HG03442 (cell line): ENCODE data around the gene CIB4.

Experiments used
- ATAC-seq: cut with Tn5 transposase; IDR thresholded peaks from one replicate; pipeline ENCODE4 v1.9.1; 2021; ENCODE audit warnings: mild to moderate bottlenecking, moderate library complexity; ENCODE audit not compliant: unreplicated experiment

The CIB4 gene

DNA sequence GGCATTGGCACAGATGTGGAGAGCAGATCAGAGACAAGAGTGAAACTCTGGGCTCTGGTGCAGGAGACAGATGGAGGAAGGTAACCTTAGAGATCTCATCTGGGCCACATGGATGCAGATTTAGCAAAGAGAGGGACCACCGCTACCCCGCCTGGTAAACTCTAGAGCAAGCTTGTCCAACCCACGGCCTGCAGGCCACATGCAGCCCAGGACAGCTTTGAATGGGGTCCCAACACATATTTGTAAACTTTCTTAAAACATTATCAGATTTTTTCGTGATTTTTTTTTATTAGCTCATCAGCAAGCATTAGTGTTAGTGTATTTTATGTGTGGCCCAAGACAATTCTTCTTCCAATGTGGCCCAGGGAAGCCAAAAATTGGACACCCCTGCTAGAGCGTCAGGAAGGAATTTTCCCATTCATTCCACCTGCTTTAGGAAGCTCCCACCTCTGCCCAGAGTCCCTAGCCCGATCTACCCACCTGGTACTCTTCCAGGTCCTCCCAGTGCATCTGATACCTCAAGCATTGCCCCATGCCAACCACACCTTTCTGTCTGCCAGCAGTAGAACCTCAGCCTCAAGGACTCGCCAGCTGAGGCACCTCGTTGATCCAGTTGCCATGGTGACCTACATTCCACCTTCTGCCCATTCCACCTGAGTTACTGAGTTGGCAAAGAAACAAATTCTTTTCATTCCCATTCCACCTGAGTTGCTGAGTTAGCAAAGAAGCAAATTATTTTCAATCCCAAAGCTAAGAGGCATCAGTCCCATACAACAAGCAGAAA, at the start of gene CIB4:
CIB4 (minus strand) TSS at position 586 of the 784 bp plus-strand sequence; CDS start at position 534, 52 bp downstream.
- no peak for ATAC-seq

DNA sequence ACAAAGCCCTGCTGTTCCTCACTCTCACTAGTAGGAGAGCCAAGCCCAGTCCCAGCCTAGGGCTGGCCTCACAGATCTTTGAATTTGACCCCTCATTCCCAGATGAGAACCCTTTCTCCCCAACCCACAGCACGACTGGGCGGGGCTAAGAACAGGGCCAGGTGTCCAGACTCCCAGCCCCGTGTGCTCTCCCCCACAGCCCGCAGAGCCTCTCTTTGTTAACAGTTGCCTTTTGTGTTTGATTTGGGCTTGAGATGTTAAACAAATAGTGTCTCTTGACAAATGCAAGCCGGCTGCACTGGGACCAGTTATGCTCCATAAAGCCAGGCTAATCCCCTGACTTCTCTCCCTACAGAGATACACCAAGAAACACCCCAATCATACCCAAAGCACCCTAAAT, 46.6 kb upstream of the CIB4 start:
- no peak for ATAC-seq

DNA sequence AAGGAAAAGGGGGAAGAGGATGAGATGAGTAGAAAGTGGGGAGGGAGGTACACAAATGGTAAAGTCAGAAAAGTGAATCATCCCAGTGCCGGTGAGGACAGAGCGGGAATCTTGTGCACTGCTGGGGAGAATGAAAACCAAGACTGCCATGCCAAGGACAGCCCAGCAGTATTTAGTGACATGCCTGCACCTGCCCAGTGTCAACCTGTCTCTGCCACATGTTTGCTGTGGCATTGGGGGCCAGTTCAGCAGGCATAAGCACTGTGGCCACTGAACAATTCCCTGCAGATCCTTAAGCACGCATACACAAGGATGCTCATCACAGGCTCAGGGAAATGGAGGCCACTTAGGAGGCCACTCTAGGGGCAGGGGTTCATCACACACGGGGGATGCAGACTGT, 46.2 kb upstream of the CIB4 start:
- ATAC-seq, result no peak

DNA sequence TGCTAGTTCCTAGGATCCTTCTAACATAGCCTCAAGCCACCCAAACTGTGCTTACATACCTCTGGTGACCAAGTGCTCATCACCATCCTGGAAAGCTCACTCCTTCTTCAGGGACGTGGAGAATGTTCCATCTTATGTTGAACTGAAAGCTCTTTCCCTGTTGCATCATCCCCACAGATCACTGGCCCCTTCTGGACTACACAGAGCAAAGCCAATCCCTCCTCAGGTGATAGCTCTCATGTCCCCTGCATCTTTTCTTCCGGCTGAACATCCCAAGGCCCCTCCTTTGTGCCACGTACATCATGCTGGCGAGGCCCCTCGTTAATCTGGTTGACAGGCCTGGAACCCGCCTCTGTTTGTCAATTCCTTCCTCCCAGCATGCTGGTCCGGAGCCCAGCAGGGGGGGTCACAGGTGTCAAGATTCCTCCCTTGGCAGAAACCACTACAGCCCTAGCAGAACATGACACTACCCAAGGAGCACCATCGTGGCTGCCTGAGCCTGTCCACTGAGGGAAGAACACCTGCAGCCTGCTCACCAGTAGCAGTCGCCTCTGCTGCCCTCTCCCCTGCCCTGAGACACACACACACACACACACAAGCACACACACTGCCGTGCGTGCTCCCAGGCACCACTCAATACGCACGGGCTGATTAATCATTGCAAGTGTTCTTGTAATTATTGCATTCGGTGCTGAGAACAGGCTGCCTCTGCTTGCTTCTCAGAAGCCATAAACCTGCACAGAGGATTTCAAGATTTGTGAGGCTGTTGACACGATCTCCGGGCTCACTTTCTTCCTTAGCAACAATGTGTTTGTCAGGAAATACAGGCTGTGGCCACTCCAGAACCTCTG, 45.0 kb upstream of the CIB4 start:
- no peak for ATAC-seq

DNA sequence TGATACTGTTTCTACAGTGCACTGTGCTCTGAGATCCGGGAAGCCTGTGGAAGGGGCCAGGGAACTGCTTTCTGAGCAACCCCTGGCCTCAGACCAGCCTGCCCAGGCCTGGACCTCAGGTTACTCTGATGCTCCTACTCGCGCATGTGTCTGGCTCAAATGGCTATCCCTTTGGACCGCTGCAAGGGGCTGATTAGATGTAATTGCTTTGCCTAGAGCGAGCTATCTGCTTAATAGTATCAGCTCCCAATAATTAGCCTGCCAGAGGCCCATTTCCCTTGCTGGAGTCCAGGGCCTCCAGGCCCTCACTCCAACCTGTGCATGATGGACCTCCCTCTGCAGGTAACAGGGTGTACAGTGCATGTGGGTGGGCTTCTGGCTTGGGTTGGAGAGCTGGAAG, 44.2 kb upstream of the CIB4 start:
- ATAC-seq, result no peak

DNA sequence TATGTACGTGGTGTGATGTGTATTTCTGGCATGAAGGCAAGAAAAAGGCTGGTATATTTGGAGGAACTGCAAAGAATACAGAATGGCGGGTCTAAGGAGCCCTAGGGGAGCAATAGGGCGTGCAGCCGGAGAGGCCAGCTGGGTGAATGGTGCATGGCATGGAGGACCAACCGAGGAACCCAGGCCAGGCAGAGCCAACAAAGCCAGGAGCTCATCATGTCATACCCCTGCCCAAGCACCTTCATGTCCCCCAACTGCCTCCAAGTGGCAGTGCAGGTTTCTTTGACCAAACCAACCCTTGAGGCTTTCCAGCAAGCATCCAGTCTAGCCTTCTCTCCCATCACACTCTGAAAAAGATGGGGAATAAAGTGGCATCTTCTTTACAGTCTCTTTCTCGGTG, 42.4 kb upstream of the CIB4 start:
- ATAC-seq, result no peak

DNA sequence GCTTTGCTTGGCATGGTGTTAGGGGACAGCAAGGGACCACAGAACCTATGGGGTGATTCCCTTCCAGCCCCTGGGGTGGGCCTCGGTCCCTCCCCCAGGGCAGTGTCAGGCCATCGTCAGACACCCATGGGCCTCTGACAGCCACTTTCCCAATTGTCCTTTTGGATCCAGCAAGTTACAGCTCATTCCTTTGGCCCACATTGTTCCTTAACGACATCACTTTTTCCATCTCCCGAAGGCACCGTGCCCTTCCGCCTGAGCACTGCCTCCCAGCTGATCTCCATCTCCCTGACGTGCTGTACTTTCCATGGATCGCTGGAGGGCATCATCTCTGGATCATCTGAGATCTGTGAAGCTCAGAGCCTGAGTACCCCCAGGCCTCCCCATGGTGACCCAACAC, 41.0 kb upstream of the CIB4 start:
- ATAC-seq, result no peak

DNA sequence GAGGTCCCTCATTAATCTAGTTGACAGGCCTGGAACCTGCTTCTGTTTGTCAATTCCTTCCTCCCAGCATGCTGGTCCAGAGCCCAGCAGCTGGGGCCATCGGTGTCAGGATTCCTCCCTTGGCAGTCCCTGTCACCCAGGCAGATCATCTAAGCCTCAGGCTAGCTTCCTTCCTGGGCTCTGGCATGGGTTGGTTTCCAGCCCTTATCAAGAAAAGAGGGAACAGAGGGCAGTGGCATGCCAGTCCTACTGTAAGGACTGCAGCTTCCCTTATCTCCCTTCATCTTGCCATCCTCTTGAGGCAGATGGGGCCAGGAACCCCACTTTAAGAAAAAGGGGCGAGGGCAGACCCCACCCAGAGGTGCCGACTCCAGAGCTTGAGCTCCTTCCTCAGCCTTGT, 40.5 kb upstream of the CIB4 start:
- no peak for ATAC-seq

DNA sequence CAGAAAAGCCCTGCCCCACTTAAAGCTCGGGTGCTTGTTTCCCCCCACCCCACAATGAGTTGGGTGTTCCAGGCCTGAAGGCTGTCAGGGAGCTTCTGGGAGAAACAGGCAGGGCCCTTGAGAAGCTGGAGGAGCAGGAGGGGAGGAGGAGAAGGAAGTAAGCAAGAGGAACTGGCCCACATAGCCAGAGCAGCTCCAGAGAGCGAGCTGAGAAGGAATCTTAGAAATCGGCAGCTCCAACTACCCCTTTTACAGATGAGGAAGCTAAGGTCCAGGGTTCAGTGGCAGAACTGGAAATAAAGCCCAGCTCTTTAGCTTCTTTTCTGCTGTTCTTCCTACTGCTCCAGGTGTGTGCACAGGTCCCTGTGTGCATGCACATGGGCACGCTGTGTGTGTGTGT, 38.7 kb upstream of the CIB4 start:
- ATAC-seq, result no peak

DNA sequence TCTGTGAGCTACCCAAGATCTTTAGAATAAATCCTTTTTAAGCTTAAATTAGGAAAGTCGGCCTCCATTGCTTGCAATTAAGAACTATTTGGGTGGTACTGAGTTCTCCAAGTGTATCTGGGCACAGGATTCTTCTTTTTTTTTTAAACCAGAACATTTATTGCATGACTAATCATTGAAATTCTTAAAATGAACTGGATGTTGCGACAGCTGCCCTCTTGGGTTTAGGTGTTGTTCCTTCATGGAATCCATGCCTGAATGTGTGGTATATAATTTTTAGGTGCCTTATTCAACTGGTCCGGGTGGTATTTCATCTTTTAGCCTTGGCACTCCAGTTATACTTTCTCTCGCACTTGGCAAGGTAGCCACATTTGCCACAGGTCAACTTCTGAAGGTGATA, 36.9 kb upstream of the CIB4 start:
- ATAC-seq, result no peak

DNA sequence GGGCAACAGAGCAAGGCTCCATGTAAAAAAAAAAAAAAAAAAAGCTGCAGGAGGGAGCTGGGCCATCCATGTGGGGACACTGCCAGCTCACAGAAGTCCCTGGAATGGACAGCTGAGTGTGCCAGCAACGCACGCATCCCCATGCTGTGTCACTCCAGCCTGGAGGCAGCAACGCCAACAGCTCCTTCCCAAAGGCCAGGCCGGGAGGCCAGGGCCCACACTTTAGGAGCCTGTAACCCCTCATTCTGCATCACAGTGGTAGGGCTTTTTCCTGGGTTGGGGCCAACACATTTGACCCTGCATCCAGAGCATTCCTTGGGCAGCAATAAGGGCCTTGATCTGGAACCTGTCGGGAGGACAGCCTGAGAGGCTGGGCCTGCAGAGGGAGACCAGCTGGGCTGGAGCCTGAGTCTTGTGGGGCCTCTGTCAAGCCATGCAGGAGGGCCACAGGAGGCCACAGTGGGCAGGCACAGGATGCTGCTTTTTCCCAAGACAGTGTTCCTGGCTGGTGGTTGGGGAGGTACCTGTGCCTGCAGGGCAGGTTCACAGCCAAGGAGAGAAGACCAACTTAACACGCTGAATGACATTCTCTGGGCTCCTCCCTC, 34.6 kb upstream of the CIB4 start:
- no peak for ATAC-seq

DNA sequence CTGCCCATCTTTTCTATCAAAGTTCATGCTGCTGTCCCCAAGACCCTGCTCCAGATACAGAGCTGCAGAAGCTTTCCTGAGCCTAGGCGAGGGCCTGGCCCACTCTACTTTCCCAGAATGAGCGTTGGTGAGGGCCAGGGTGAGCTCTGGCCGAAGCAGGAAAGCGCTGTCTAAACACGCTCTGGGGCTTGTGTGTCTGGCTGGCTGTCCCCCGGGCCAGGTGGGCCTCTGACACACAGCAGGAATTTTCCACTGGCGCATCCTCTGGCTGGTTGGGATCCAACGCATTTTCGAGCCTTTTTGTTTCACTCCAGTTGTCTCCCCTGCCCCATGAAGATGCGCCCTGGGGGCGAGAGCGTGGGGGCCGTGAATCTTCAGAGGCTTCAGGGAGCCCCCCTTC, 33.6 kb upstream of the CIB4 start:
- ATAC-seq, result no peak

DNA sequence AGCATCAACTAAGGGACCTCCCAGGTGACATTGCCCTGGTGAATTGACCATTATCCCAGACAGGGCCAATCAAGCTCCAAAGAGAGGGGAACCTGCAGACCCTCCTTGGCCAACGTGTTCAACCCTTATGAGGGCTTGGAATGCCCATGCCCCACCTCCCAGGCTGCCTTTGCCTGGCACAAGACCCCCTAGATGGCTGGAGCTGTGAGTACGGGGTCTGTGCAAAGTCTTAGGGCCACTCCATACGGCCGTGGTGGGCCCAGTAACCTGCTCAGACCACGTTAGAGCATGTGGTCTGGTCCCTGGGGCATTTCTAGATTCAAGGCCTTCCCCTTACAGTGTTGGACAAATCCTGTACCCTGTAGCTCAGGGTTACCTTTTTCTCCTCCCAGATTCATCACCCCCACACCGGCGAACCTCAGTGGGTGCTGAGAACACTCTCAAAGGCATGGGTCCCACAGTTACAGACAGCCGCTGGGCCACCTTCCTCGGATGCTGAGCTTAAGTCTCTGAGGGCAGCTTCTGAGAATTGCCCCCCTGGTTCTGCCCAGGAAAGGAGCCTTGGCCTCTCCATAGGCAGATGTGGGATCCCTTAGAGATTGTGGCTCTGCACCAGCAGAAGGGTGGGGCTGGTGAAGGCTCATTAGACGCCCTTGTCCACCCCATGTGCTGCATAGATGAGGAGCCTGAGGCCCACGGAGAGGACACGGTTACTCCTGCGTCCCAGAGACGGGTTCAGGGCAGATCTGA, 33.0 kb upstream of the CIB4 start:
- no peak for ATAC-seq

DNA sequence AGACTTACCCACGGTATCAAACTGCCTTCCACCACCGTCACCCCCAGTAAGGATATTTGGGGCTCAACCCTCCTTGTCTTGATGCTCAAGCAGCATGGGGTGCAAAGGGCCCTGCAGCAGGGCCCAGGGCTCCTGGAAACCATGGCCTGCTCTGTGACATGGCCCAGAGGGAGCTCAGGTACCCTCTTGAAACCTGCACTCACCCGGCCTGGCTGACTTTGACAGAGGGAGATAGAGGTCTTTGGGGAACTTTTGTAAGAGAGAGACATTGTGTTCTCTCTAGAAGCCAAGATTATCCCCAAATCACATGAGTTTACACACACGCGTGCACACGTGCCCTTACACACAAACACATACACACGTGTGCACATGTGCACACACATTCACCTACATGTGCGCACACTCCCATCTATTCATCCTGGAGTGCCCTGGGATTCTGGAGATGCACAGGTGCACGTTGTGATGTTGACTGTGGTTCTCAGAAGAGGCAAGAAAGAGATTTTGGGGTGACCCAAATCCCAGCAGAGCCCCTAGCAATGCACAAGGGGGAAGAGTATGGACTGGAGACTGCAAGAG, 31.7 kb upstream of the CIB4 start:
- ATAC-seq, result no peak

DNA sequence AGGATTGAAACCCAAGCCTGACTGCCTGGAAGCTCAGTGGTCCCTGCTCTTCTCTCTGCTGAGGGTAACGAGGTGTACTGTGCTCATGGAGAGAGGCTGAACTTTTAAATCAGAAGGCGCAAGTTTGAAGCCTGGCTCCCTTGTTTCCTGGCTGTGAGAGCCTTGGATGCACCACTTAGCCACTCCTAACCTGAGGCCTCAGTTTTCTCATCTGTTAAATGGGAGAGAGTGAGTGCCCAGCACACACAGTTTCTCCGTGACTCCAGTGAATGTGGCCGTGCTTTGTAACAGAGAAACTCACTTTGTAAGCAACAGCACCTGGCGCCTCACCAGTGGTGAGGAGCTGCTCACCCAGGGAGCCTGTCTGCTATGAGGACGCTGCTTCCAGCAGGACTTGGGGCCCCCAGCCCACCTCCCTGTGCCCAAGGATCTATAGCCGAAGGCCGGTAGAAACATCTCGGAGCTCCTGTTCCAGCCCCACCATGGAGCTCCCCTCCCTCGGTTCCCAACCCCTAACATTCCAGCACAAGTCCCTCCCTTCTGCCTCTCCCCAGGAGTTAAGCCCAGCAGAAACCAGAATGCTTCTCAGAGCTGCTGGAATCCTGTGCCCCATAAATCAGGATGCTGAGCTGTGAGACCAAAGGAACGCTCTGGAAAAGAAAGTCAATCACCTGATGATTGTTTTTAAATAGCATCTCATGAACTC, 31.1 kb upstream of the CIB4 start:
- ATAC-seq, result no peak

DNA sequence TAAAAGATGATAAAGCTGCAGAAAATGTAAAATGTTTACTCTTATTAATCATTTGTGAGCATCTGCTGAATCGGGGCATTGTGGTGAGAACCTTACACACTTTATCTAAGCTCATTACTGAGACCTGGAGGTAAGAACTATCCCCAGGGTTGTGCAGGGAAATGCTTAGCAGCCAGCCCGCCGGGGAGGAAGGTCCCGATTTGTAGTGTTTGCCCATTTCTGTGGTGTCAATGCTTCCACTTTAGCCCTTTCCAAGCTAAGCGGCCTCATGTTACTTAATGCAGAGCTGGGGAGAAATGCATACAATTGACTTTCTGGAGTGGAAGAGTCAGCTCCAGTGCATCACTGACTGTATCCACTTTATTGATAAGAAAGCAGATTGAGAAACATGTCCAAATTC, 30.5 kb upstream of the CIB4 start:
- no peak for ATAC-seq

DNA sequence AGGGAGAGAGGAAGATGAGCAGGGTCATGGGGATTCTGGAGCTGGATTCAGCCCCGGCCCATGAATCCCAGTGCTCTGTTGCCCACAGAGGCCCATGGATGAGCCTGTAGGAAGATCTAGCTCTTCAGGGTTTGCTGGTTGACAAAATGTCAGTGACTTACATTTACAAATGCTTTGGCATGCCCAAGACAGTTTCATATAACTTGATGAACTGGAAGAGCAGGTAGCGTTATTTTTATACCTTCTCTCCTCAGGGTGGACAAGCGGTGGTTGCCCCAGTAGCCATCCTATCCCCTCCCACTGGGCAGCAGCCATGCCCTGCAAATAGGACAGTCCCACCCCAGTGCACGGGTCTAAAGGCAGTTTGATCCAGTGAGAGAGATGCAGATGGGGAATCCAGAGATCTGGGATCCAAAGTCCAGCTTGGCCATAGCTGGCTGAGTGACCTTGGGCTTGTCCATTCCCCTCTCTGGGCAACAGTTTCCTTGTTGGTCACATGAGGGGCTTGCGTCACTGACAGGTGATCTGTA, 29.8 kb upstream of the CIB4 start:
- ATAC-seq, result no peak

DNA sequence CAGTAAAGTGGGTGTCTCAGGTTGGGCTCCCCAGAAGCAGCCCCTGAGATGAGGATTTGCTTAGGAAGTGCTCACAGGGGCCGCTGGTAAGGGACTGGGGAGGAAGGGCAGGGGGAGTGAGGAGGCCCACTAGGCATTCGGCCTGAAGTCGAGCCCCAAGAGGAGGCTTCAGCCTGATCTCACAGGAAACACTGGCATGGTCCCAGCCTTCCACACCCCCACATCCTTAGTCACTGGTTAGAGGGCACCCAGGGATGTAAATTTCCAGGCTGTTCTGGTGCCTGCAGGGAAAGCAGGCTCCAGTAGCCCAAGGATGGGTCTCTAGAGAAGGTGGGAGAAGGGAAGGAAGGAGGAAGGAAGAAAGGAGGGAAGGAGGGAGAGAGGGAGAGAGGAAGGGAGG, 29.0 kb upstream of the CIB4 start:
- no peak for ATAC-seq

DNA sequence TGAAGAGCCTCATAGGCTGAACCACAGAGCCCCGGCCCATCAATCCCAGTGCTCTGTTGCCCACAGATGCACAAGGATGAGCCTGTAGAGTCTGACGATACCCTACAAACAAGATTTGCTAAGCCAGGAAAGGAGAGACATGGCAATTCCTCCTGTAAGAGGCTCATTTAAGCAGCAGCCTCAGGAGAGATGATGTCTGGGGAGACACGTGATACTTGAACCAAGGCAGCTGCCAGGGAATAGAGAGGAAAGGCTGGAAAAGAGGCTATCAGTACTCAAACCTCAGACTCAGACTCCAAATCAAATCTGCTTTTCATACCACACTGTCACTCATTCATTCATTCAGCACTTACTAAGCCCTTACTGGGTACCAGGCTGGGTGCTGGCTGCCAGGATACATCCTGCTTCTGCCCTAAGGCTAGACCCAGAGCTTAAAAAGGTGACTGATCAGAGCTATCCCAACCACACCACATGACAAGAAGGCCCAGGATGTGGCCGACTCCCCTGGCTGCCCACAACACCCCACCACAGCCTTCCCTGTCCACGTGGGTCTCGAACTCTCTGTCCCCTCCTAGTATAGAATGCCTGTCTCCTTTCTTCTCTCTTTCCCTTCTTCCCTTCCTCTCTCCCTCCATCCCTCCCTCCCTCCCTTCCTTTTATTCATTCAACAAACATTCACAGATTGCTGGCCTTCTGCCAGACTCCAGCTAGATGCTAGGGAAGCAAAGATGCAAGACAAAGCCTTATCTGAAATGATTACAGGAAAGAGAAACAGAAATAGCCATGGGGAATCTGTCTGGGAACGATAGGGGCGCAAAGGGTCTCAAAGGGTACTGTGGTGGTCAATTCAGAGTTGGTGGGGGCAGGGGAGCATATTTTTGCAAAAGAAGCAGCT, 27.9 kb upstream of the CIB4 start:
- no peak for ATAC-seq
